Measurements from ENCODE around the gene GNE. TPM values are rescaled to one million over a fixed set of nuclear protein-coding genes. Genes with fewer than 3 reads are reported as not detected.

Gene GNE
- total and polyA plus RNA-seq, 10 of the 15 experiments (the other 5 are each of a cell fraction or from before 2014, with no cell fraction given): 4.1 to 13.6 (median 10.7) TPM

DNA sequence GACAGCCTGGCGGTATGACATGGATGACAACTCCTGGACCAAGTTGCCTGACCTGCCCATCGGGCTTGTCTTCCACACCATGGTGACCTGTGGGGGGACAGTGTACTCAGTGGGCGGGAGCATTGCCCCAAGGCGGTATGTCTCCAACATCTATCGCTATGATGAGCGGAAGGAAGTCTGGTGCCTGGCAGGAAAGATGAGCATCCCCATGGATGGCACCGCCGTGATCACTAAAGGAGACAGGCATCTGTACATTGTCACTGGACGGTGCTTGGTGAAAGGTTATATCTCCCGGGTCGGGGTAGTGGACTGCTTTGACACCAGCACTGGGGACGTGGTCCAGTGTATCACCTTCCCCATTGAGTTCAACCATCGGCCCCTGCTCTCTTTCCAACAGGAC is 87.7 kb downstream of the GNE start:
- CTCF ChIA-PET: interaction anchor here (4.3 kb wide), 1 partner anchor 68 kb away, joined by 19 read pairs; no protein-coding TSS in a partner anchor
- no peak overlapping the region for H3K4me2 ChIP-seq (ENCODE audit: control insufficient read depth, insufficient read depth)
- WGBS (ENCODE audit: insufficient coverage, insufficient replicate concordance, low lambda C conversion rate, missing lambda C conversion rate): 59% methylated on average over 13 of the region's 13 CpGs

More for the DNA sequence above, 87.7 kb downstream of the GNE start:
- Histone ChIP-seq H3K9ac (ENCODE audit: control insufficient read depth, insufficient read depth, low read length) (no peak overlapping the region), H3K79me2 (ENCODE audit: control insufficient read depth, insufficient read depth, low read length) (no peaks in the 10 kb centered on the region), H4K20me1 (ENCODE audit: control insufficient read depth, insufficient read depth) (no peaks in the 10 kb centered on the region), H3K27me3 (replicated peaks in 1 of 2; ENCODE audit: control insufficient read depth in 2 of 2, insufficient read depth in 2 of 2, low read length in 1 of 2) (no peaks in the 10 kb centered on the region; a peak in 2 of 4 replicates), H2AFZ (ENCODE audit: control insufficient read depth, low read depth, low read length) (no peak overlapping the region), H3K4me3 (no peak overlapping the region), H3K27ac (ENCODE audit: control insufficient read depth, insufficient read depth) (no peak overlapping the region), H3K36me3 (ENCODE audit: control insufficient read depth in 2 of 2, insufficient read depth in 2 of 2, low read length in 1 of 2) (no peaks in the 10 kb centered on the region), H3K4me1 (ENCODE audit: control insufficient read depth, insufficient read depth, low read length) (peaks cover 3% of the 10 kb centered on the region; the same call in 1 of the 2 replicates), H3K9me3 (replicated peaks; ENCODE audit: control insufficient read depth, insufficient read depth, low read length) (no peaks in the 10 kb centered on the region)
- no peak for TF ChIP-seq SUZ12 (IDR thresholded peaks at IDR 0.05; ENCODE audit: unreplicated experiment)
- TF ChIP-seq, protein P1, sequence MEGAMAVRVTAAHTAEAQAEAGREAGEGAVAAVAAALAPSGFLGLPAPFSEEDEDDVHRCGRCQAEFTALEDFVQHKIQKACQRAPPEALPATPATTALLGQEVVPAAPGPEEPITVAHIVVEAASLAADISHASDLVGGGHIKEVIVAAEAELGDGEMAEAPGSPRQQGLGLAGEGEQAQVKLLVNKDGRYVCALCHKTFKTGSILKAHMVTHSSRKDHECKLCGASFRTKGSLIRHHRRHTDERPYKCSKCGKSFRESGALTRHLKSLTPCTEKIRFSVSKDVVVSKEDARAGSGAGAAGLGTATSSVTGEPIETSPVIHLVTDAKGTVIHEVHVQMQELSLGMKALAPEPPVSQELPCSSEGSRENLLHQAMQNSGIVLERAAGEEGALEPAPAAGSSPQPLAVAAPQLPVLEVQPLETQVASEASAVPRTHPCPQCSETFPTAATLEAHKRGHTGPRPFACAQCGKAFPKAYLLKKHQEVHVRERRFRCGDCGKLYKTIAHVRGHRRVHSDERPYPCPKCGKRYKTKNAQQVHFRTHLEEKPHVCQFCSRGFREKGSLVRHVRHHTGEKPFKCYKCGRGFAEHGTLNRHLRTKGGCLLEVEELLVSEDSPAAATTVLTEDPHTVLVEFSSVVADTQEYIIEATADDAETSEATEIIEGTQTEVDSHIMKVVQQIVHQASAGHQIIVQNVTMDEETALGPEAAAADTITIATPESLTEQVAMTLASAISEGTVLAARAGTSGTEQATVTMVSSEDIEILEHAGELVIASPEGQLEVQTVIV (IDR thresholded peaks at IDR 0.05; ENCODE audit: borderline replicate concordance, partially characterized antibody): no peak
- TF ChIP-seq, protein P2, sequence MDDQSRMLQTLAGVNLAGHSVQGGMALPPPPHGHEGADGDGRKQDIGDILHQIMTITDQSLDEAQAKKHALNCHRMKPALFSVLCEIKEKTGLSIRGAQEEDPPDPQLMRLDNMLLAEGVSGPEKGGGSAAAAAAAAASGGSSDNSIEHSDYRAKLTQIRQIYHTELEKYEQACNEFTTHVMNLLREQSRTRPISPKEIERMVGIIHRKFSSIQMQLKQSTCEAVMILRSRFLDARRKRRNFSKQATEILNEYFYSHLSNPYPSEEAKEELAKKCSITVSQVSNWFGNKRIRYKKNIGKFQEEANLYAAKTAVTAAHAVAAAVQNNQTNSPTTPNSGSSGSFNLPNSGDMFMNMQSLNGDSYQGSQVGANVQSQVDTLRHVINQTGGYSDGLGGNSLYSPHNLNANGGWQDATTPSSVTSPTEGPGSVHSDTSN (IDR thresholded peaks at IDR 0.05; ENCODE audit: insufficient replicate concordance, low read depth, low read length): no peak
- TF ChIP-seq ZZZ3 (IDR thresholded peaks at IDR 0.05; ENCODE audit: control insufficient read depth, insufficient read length, low read depth): no peak
- TF ChIP-seq ESRRA (IDR thresholded peaks at IDR 0.05; ENCODE audit: low read length): no peak
- TF ChIP-seq EZH2 (IDR thresholded peaks at IDR 0.05; ENCODE audit: borderline replicate concordance, control insufficient read depth, low read depth, low read length): no peak
- TF ChIP-seq YY1 (IDR thresholded peaks at IDR 0.05; ENCODE audit: low read depth, low read length): no peak
- TF ChIP-seq, protein P3, sequence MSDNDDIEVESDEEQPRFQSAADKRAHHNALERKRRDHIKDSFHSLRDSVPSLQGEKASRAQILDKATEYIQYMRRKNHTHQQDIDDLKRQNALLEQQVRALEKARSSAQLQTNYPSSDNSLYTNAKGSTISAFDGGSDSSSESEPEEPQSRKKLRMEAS (IDR thresholded peaks at IDR 0.05; ENCODE audit: low read depth, low read length): no peak
- TF ChIP-seq, protein P4, sequence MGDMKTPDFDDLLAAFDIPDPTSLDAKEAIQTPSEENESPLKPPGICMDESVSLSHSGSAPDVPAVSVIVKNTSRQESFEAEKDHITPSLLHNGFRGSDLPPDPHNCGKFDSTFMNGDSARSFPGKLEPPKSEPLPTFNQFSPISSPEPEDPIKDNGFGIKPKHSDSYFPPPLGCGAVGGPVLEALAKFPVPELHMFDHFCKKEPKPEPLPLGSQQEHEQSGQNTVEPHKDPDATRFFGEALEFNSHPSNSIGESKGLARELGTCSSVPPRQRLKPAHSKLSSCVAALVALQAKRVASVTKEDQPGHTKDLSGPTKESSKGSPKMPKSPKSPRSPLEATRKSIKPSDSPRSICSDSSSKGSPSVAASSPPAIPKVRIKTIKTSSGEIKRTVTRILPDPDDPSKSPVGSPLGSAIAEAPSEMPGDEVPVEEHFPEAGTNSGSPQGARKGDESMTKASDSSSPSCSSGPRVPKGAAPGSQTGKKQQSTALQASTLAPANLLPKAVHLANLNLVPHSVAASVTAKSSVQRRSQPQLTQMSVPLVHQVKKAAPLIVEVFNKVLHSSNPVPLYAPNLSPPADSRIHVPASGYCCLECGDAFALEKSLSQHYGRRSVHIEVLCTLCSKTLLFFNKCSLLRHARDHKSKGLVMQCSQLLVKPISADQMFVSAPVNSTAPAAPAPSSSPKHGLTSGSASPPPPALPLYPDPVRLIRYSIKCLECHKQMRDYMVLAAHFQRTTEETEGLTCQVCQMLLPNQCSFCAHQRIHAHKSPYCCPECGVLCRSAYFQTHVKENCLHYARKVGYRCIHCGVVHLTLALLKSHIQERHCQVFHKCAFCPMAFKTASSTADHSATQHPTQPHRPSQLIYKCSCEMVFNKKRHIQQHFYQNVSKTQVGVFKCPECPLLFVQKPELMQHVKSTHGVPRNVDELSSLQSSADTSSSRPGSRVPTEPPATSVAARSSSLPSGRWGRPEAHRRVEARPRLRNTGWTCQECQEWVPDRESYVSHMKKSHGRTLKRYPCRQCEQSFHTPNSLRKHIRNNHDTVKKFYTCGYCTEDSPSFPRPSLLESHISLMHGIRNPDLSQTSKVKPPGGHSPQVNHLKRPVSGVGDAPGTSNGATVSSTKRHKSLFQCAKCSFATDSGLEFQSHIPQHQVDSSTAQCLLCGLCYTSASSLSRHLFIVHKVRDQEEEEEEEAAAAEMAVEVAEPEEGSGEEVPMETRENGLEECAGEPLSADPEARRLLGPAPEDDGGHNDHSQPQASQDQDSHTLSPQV (IDR thresholded peaks at IDR 0.05): no peak
- TF ChIP-seq EED (IDR thresholded peaks at IDR 0.05; ENCODE audit: low read depth): no peak
- TF ChIP-seq, protein P5, sequence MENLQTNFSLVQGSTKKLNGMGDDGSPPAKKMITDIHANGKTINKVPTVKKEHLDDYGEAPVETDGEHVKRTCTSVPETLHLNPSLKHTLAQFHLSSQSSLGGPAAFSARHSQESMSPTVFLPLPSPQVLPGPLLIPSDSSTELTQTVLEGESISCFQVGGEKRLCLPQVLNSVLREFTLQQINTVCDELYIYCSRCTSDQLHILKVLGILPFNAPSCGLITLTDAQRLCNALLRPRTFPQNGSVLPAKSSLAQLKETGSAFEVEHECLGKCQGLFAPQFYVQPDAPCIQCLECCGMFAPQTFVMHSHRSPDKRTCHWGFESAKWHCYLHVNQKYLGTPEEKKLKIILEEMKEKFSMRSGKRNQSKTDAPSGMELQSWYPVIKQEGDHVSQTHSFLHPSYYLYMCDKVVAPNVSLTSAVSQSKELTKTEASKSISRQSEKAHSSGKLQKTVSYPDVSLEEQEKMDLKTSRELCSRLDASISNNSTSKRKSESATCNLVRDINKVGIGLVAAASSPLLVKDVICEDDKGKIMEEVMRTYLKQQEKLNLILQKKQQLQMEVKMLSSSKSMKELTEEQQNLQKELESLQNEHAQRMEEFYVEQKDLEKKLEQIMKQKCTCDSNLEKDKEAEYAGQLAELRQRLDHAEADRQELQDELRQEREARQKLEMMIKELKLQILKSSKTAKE (IDR thresholded peaks at IDR 0.05; ENCODE audit: low read depth, poor library complexity, severe bottlenecking): no peak
- no peak for TF ChIP-seq IRF4 (IDR thresholded peaks at IDR 0.05; ENCODE audit: low read depth, low read length)
- intact Hi-C loops (cut with micrococcal nuclease; ENCODE audit: unreplicated experiment): no loop called here
- in situ Hi-C loops (cut with MboI): no loop called here
- ChIA-PET POLR2A (no interaction called here), SMC1A (ENCODE audit: uncharacterized antibody, unreplicated experiment) (interaction anchor here (9.1 kb wide), 1 partner anchor 68 kb away, joined by 134 read pairs; no protein-coding TSS in a partner anchor), RAD21 (ENCODE audit: unreplicated experiment) (no interaction called here)
- DNase-seq (ENCODE audit: low read depth, low spot score) (no peak), FAIRE-seq (no peak), ATAC-seq (no peak)
- BruUV-seq (replicated peaks): no TSS peak

Data from GM12878 (cell line).